H1 (cell line): ENCODE results near the gene ATP1A1. TPM values are rescaled to one million over a fixed set of nuclear protein-coding genes. Genes with fewer than 3 reads are reported as not detected.

Experiments
- GABPA ChIP-seq: IDR thresholded peaks from 2 replicates; pipeline ENCODE4 v1.6.1; 2011; ENCODE audit warnings: mild to moderate bottlenecking, low read length, moderate library complexity, borderline replicate concordance; ENCODE audit not compliant: insufficient read depth
- HDAC6 ChIP-seq: IDR thresholded peaks from one replicate; pipeline ENCODE4 v1.7.1; 2012; ENCODE audit warnings: low read depth, mild to moderate bottlenecking, inconsistent platforms, low read length, moderate library complexity
- SIX5 ChIP-seq: IDR thresholded peaks from 2 replicates; pipeline ENCODE4 v1.6.1; 2011; ENCODE audit warnings: mild to moderate bottlenecking, low read depth, low read length
- polyA plus RNA-seq, 7 experiments: library from polyadenylated mRNA; depleted of rRNA in 3 of 7; stranded (reverse) in 5 of 7; unstranded in 2 of 7; fragments of >200 nt in 5 of 7; fragments of 200-250 nt in 2 of 7; gene quantifications; 1 replicate in 5 of 7; 2 replicates in 1 of 7; 4 replicates in 1 of 7; pipeline versions ENCODE4 v1.2.1 to v1.2.3, GENCODE V29; 2011 to 2013; ENCODE audit warnings: missing spikeins in 2 of 7, mixed read lengths in 2 of 7
- total RNA-seq: library from RNA; stranded (reverse); fragmentation: NEBNext Ultra II Directional; extraction: Animal tissue kit (Norgen Biotek cat#: 25700); gene quantifications from 2 replicates; pipeline ENCODE4 v1.2.1, GENCODE V29; 2021

ATP1A1 gene
- total and polyA plus RNA-seq, 2 of the 8 experiments (the other 6 are each of a cell fraction or from before 2014, with no cell fraction given): 222 to 325 TPM

DNA sequence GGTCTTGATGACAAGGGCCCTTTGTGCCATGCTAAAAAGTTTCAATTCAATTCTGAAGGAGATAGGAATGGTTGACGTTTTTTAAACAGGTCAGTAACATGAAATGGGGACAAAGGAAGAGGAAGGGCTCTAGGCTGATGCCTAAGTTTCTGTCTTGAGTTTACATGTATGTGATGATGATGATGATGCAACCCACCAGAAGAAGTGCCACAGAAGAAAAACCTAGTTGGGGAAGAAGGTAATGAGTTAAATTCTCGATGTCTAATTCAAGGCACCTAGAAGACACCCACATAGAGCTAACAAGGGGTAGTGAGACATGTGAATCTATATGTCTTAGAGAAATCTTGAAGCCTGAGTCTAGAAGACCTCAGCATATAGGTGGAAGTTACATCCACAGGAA lies 44.4 kb upstream of the ATP1A1 start (continued):
- TF ChIP-seq SIX5: no peak
- no peak for TF ChIP-seq GABPA
- no peak for TF ChIP-seq HDAC6
- TF ChIP-seq, all 59 proteins: peak for 0
